Measurements from ENCODE around the gene TACC2.

The TACC2 gene

DNA sequence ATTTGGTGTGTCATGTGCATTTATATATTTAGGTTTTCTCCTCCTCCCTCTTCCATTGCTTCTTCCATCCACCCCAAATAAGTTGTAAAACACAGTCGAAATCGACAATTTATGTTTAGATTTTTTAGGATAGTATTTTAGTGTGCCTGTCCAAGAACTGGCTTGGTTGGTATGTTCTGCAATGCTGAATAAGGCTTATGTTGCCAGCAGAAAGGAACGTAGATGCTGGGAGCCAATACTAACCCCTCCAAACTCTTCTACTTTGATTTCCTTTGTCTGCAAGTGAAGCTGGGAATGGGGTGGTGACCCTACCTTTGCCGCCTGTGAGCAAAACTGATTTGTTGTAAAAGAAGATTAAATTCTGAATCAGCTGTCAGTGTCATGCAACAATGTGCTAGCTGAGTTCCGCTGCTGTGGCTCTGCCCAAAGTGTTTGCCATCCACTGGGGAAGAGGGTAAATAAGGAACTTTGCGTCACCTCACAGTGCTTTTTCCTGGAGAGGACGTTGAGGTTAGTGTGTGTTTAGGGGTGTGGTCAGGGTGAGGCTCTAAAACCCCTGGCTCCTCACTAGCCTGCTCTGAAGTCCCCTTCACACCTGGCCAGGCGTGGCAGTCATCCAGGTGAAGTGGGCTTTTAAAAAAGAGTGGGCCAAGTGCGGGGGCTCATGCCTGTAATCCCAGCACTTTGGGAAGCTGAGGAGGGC lies 44.4 kb downstream of the TACC2 start:
- DNase-seq (ENCODE audit: extremely low read depth, low read depth) = no peak
- TF ChIP-seq, protein P1, sequence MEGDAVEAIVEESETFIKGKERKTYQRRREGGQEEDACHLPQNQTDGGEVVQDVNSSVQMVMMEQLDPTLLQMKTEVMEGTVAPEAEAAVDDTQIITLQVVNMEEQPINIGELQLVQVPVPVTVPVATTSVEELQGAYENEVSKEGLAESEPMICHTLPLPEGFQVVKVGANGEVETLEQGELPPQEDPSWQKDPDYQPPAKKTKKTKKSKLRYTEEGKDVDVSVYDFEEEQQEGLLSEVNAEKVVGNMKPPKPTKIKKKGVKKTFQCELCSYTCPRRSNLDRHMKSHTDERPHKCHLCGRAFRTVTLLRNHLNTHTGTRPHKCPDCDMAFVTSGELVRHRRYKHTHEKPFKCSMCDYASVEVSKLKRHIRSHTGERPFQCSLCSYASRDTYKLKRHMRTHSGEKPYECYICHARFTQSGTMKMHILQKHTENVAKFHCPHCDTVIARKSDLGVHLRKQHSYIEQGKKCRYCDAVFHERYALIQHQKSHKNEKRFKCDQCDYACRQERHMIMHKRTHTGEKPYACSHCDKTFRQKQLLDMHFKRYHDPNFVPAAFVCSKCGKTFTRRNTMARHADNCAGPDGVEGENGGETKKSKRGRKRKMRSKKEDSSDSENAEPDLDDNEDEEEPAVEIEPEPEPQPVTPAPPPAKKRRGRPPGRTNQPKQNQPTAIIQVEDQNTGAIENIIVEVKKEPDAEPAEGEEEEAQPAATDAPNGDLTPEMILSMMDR (IDR thresholded peaks at IDR 0.05; ENCODE audit: low read depth, low read length) = no peak

DNA sequence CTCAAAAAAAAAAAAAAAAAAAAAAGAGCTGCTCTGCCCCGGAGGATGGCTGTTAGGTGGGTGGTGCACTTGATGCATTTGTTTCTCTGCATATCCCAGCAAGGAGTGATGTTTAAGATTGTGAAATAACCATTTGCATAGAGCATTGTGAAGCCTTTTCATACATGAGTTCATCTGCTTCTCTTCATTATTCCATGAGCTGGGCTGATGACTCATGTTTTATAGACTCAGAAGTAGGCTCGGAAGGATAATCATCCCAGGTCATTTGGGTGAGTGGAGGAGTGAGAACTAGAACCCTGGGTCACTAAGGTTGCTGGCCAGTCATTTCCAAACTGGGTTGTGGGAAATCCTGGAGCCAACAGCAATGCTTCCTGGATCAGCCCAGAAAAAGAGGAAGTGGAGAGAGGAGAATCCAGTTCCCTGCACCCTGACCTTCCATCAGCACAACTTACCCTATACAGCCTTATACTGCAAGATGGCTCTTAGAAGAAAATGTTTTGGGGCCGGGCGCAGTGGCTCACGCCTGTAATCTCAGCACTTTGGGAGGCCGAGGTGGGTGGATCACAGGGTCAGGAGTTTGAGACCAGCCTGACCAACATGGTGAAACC lies 45.3 kb downstream of the TACC2 start:
- DNase-seq (ENCODE audit: extremely low read depth, low read depth) = no peak
- TF ChIP-seq, protein P1 (IDR thresholded peaks at IDR 0.05; ENCODE audit: low read depth, low read length) = no peak

DNA sequence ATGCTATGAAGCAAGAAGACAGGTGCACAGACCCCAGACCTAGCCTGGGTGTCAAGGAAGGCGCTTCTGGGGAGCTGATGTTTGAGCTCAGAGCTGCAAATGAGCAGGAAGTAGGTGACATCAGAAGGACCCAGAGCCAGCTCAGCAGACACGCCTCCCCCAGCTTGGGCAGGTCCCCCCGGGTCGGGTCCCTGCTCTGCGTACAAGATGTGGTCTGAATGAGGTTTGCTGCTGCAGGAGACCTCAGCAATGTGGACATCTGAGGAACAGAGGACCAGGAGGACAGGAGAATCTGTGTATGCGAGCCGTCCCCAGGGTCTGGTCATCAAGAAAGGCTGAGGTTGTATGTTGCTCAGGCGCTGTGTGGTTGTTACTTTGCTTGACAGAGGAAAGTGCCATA lies 51.8 kb downstream of the TACC2 start:
- TF ChIP-seq, protein P1 (IDR thresholded peaks at IDR 0.05; ENCODE audit: low read depth, low read length) = no peak
- DNase-seq (ENCODE audit: extremely low read depth, low read depth) = no peak

DNA sequence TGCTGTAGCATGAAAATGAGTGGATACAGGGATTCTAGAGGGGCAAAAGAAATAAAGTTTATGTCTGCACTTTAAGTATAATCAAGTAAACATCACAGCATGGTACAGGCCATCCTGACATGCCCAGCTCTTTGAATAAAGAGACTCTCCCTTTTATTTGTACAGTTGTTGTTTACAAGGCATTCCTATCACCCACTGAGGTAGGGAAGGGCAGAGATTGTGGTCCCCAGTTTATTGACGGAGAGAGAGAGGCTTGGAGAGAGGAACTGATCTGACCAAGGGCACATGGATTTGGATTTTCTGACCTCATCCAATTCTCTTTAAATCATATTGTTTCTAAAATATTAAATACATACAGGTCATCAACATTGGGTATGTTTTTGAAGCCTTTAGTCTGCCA lies 53.9 kb downstream of the TACC2 start:
- TF ChIP-seq, protein P1 (IDR thresholded peaks at IDR 0.05; ENCODE audit: low read depth, low read length) = no peak
- no peak for DNase-seq (ENCODE audit: extremely low read depth, low read depth)

DNA sequence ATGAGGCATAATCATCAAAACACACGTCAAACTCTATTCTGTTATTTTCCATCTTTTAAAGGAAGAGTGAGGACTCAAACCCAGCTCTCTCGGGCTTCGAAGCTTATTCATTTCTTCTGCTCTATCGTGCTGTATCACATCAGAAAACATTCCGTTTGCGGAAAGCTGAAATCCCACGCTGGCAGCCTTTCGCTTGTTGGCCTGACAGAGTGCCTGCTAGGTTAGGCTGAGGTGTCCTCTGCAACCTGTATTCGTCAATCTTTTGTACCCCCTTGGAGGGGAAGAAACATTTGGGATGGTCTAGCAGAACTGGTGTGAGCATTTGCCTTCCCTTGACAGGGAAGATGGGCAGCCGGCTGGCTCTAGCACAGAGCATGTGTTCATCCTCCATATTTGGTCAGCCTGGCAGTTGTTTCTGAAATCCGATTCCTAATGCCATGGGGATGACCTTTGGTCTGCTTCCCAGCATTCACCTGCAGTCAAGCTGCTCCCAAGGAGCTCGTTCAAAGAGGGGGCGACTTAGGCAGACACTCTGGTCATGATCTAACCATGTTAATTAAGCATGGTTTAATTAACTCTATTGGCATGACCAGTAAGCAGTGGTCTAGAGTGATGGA lies 55.2 kb downstream of the TACC2 start:
- DNase-seq (ENCODE audit: extremely low read depth, low read depth) = no peak
- TF ChIP-seq, protein P1 (IDR thresholded peaks at IDR 0.05; ENCODE audit: low read depth, low read length) = no peak

DNA sequence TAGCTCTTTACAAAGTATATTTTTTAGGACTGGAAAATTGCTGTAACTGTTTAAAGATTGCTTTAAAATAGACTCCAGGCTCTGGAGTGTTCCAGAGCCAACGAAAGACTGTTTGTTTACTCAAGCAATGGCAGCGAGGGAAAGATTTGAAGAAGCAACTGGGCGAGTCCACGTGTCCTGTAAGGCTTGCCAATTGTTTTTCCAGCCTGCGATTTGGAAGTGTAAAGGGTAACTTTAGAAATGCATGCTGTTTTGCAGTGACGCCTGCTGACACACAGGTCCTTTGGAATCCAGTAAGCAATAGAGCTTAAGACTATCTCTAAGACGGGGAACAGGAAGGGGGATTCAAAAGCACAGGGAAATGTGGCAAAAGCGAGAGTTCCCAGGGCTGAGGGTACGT lies 55.8 kb downstream of the TACC2 start:
- DNase-seq (ENCODE audit: extremely low read depth, low read depth) = no peak
- TF ChIP-seq, protein P1 (IDR thresholded peaks at IDR 0.05; ENCODE audit: low read depth, low read length) = no peak

DNA sequence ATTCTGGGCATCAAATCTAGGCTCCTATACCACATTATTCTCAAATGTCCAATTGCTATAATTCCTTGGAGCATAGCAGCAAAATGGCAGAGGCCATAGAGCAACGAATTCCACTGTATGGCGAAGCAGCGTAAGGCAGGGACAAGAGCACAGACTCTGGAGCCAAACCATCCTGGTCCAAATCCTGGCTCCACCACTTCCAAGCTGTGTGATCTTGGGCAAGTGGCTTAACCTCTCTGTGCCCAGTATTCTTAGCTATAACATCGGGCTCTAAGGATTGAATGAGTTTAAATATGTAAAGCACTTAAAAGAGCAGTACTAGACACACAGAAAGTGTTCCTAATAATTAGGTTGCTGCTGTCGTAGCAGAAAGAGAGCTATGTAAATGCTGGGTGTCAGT lies 56.2 kb downstream of the TACC2 start:
- TF ChIP-seq, protein P1 (IDR thresholded peaks at IDR 0.05; ENCODE audit: low read depth, low read length) = no peak
- no peak for DNase-seq (ENCODE audit: extremely low read depth, low read depth)

Measured in AG09319 (cell line).